ENCODE measurements around the gene ARID1B. TPM values are rescaled to one million over a fixed set of nuclear protein-coding genes. Genes with fewer than 3 reads are reported as not detected.
A peak's percentile ranks its signal among the peaks of the same experiment; 100 is the strongest.

The ARID1B gene
- total RNA-seq, 1 experiment from 2014 or later = 35.6 TPM

- H3K4me1 ChIP-seq (ENCODE audit: control insufficient read depth in 1 of 2, insufficient read depth in 2 of 2, low read length in 2 of 2) = peaks cover 7 to 9% of the 10 kb centered on the region in 2 experiments; a peak in 3 of 4 replicates
- no peaks in the 10 kb centered on the region for H4K20me1 ChIP-seq (ENCODE audit: insufficient read depth)
- RAD21 ChIA-PET (ENCODE audit: low non-redundant PET in 1 of 2, low total read pairs in 2 of 2, uncharacterized antibody in 2 of 2, unreplicated experiment in 2 of 2) = no interaction called here
- no peak overlapping the region for H3K4me2 ChIP-seq (ENCODE audit: low read length)
- no TSS peak for BruUV-seq (replicated peaks)
- no peaks in the 10 kb centered on the region for H3K9me2 ChIP-seq (ENCODE audit: insufficient read depth)
- POLR2A ChIA-PET = no interaction called here
- no peaks in the 10 kb centered on the region for H3K27me3 ChIP-seq (ENCODE audit: insufficient read depth, low read length)
- no peaks in the 10 kb centered on the region for H3K79me2 ChIP-seq (ENCODE audit: insufficient read depth, low read length)
- H2AFZ ChIP-seq (ENCODE audit: low read depth, low read length, poor library complexity, severe bottlenecking) = no peak overlapping the region
- no peaks in the 10 kb centered on the region for H3K36me3 ChIP-seq (ENCODE audit: control insufficient read depth in 1 of 2, insufficient read depth in 2 of 2, low read length in 2 of 2)
- ATAC-seq = no peak
- no peak for DNase-seq (ENCODE audit: low read depth, low spot score)
- TF ChIP-seq ATF3 (IDR thresholded peaks at IDR 0.05) (no peak), RAD21 (IDR thresholded peaks at IDR 0.05; ENCODE audit: low read depth) (no peak)
- intact Hi-C loops (cut with micrococcal nuclease) = no loop called here
- CTCF ChIA-PET = no interaction called here
- H3K4me3 ChIP-seq (replicated peaks in 1 of 2; ENCODE audit: low read depth in 1 of 2, low read length in 2 of 2) = no peak overlapping the region
- no peaks in the 10 kb centered on the region for H3K9me3 ChIP-seq (ENCODE audit: control insufficient read depth in 1 of 2, insufficient read depth in 1 of 2, low read depth in 1 of 2, low read length in 2 of 2)
- no peak overlapping the region for H3K9ac ChIP-seq (ENCODE audit: low read length)
- H3K27ac ChIP-seq (ENCODE audit: low read depth, low read length) = no peak overlapping the region
Observed at GRCh38 chr6:156748504-156748903, 28.7 kb upstream of the ARID1B start.

GRCh38 chr6:156752666-156753301 lies 24.4 kb upstream of the ARID1B start:
- BruUV-seq (replicated peaks) = no TSS peak
- ChIA-PET POLR2A (interaction anchor here (0.6 to 0.8 kb wide), 2 partner anchors 15 to 1753 kb away, joined by 3 to 4 read pairs; no protein-coding TSS in a partner anchor), RAD21 (ENCODE audit: low non-redundant PET in 1 of 2, low total read pairs in 2 of 2, uncharacterized antibody in 2 of 2, unreplicated experiment in 2 of 2) (interaction anchor here in 1 of 2 experiments (1.0 kb wide), 1 partner anchor 32 kb away, joined by 3 read pairs; no protein-coding TSS in a partner anchor), CTCF (interaction anchor here (1.1 kb wide), 1 partner anchor 10 kb away, joined by 3 read pairs; no protein-coding TSS in a partner anchor)
- DNase-seq (ENCODE audit: low read depth, low spot score) = no peak
- TF ChIP-seq POLR2AphosphoS5 (IDR thresholded peaks at IDR 0.05; ENCODE audit: low read depth, low read length) = no peak
- peak; percentile 53 for TF ChIP-seq RAD21 (IDR thresholded peaks at IDR 0.05; ENCODE audit: low read depth)
- TF ChIP-seq JUND (IDR thresholded peaks at IDR 0.05) = no peak
- TF ChIP-seq CTCF (IDR thresholded peaks at IDR 0.05 in 2 of 3, conservative IDR thresholded peaks at IDR 0.05 in 1 of 3; ENCODE audit: borderline replicate concordance in 1 of 3, insufficient read depth in 1 of 3, low read depth in 2 of 3, low read length in 2 of 3) = peak in 2 of 3 experiments; percentile 52 to 68; a peak in 4 of 6 replicates
- peak; percentile 89 for TF ChIP-seq TCF7L2 (IDR thresholded peaks at IDR 0.05; ENCODE audit: borderline replicate concordance, extremely low read depth, insufficient read depth, insufficient read length)
- no peaks in the 10 kb centered on the region for H3K9me2 ChIP-seq (ENCODE audit: insufficient read depth)
- H4K20me1 ChIP-seq (ENCODE audit: insufficient read depth) = no peaks in the 10 kb centered on the region
- no peak overlapping the region for H3K9ac ChIP-seq (ENCODE audit: low read length)
- H3K79me2 ChIP-seq (ENCODE audit: insufficient read depth, low read length) = no peaks in the 10 kb centered on the region
- H3K27me3 ChIP-seq (ENCODE audit: insufficient read depth, low read length) = no peaks in the 10 kb centered on the region
- peaks cover 7 to 9% of the 10 kb centered on the region in 2 experiments; a peak in 3 of 4 replicates for H3K4me1 ChIP-seq (ENCODE audit: control insufficient read depth in 1 of 2, insufficient read depth in 2 of 2, low read length in 2 of 2)
- peak; percentile 93 for ATAC-seq
- peak overlapping the region; percentile 77 for H2AFZ ChIP-seq (ENCODE audit: low read depth, low read length, poor library complexity, severe bottlenecking)
- H3K9me3 ChIP-seq (ENCODE audit: control insufficient read depth in 1 of 2, insufficient read depth in 1 of 2, low read depth in 1 of 2, low read length in 2 of 2) = no peaks in the 10 kb centered on the region
- intact Hi-C loops (cut with micrococcal nuclease) = no loop called here
- no peaks in the 10 kb centered on the region for H3K36me3 ChIP-seq (ENCODE audit: control insufficient read depth in 1 of 2, insufficient read depth in 2 of 2, low read length in 2 of 2)
- H3K4me3 ChIP-seq (replicated peaks in 1 of 2; ENCODE audit: low read depth in 1 of 2, low read length in 2 of 2) = no peak overlapping the region
- H3K4me2 ChIP-seq (ENCODE audit: low read length) = no peak overlapping the region
- no peak overlapping the region for H3K27ac ChIP-seq (ENCODE audit: low read depth, low read length)
